IPS DF 19.7 (cell line): ENCODE data around the gene PSEN2.
"Not testable (repeated sequence)": the region's sequence is repeated elsewhere in the genome, so short reads cannot be mapped to it uniquely, and the experiment has no call there.

Source experiments
- DNase-seq: peaks from one replicate; pipeline ENCODE4 v3.0.0-alpha.2; 2013; ENCODE audit warnings: low read depth, low spot score

Gene PSEN2

GRCh38 chr1:226870401-226871279 lies at the start of gene PSEN2:
PSEN2 (plus strand) TSS chr1:226870616; CDS start chr1:226881908, 11,292 bp downstream.
- no peak for DNase-seq

- DNase-seq = no peak
Observed at GRCh38 chr1:226820941-226821718, 49.3 kb upstream of the PSEN2 start.

- DNase-seq = no peak
Observed at GRCh38 chr1:226821719-226822085, 48.7 kb upstream of the PSEN2 start.

GRCh38 chr1:226823643-226824042 lies 46.8 kb upstream of the PSEN2 start:
- no peak for DNase-seq

GRCh38 chr1:226825037-226825745 lies 45.2 kb upstream of the PSEN2 start:
- no peak for DNase-seq

- no peak for DNase-seq
Observed at GRCh38 chr1:226825746-226826100, 44.7 kb upstream of the PSEN2 start.

GRCh38 chr1:226826479-226827261 lies 43.7 kb upstream of the PSEN2 start:
- DNase-seq = no peak

GRCh38 chr1:226827458-226827857 lies 43.0 kb upstream of the PSEN2 start:
- no peak for DNase-seq

- DNase-seq = peak; percentile 82
Observed at GRCh38 chr1:226827968-226828513, 42.4 kb upstream of the PSEN2 start.

GRCh38 chr1:226829105-226829504 lies 41.3 kb upstream of the PSEN2 start:
- no peak for DNase-seq

- no peak for DNase-seq
Observed at GRCh38 chr1:226831953-226832352, 38.5 kb upstream of the PSEN2 start.

- no peak for DNase-seq
Observed at GRCh38 chr1:226832613-226833012, 37.8 kb upstream of the PSEN2 start.

GRCh38 chr1:226834179-226834578 lies 36.2 kb upstream of the PSEN2 start:
- DNase-seq = not testable (repeated sequence)

GRCh38 chr1:226835396-226835795 lies 35.0 kb upstream of the PSEN2 start:
- DNase-seq = not testable (repeated sequence)

GRCh38 chr1:226837966-226838365 lies 32.5 kb upstream of the PSEN2 start:
- DNase-seq = not testable (repeated sequence)

GRCh38 chr1:226838456-226838855 lies 32.0 kb upstream of the PSEN2 start:
- no peak for DNase-seq

- no peak for DNase-seq
Observed at GRCh38 chr1:226845624-226846023, 24.8 kb upstream of the PSEN2 start.

GRCh38 chr1:226846786-226847185 lies 23.6 kb upstream of the PSEN2 start:
- no peak for DNase-seq

- not testable (repeated sequence) for DNase-seq
Observed at GRCh38 chr1:226854548-226854947, 15.9 kb upstream of the PSEN2 start.

- DNase-seq = no peak
Observed at GRCh38 chr1:226862890-226863289, 7.5 kb upstream of the PSEN2 start.

GRCh38 chr1:226863446-226863845 lies 7.0 kb upstream of the PSEN2 start:
- no peak for DNase-seq
